Adrenal gland (tissue), 5 donors: ENCODE results near the gene KIF26A.

Experiments used
- POLR2A ChIP-seq, 2 donors: fragments of 450-650 bp; IDR thresholded peaks; one replicate each; pipeline ENCODE4 v1.6.1; 2017; ENCODE audit warnings: antibody characterized with exemption in 2 of 2, mild to moderate bottlenecking in 2 of 2, moderate library complexity in 1 of 2
- TF ChIP-seq, protein P1 (sequence below), 6 experiments: fragments of 450-650 bp in 4 of 6; fragments of 200-600 bp in 2 of 6; sonication (generic) in 1 of 6; IDR thresholded peaks; 1 replicate in 5 of 6; 2 replicates in 1 of 6; pipeline versions ENCODE4 v1.5.1 to v1.8.0; 2016 to 2021; ENCODE audit warnings: antibody characterized with exemption in 6 of 6, mild to moderate bottlenecking in 2 of 6, moderate library complexity in 1 of 6
- donor health status: DM: no; HTN: no; CAD: no.

DNA sequence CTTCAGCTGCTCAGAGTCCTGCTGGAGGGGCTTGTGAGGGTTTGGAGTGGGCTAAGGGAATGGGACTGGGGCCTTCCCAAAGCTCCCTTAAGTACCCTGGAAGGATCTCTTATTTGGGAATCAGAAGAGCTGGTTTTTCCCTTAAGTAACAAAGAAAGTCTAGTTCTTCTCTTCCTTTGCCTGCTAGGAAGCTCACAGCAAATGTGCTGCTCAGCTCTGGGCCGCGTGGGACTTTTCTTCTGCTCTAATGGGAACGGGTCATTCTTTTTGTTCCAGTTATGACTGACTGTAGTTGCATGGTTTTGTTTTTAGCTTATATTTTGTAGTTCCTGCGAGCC lies 6.0 kb downstream of the KIF26A start:
- TF ChIP-seq POLR2A (IDR thresholded peaks at IDR 0.05) = no peak
- TF ChIP-seq, protein P1, sequence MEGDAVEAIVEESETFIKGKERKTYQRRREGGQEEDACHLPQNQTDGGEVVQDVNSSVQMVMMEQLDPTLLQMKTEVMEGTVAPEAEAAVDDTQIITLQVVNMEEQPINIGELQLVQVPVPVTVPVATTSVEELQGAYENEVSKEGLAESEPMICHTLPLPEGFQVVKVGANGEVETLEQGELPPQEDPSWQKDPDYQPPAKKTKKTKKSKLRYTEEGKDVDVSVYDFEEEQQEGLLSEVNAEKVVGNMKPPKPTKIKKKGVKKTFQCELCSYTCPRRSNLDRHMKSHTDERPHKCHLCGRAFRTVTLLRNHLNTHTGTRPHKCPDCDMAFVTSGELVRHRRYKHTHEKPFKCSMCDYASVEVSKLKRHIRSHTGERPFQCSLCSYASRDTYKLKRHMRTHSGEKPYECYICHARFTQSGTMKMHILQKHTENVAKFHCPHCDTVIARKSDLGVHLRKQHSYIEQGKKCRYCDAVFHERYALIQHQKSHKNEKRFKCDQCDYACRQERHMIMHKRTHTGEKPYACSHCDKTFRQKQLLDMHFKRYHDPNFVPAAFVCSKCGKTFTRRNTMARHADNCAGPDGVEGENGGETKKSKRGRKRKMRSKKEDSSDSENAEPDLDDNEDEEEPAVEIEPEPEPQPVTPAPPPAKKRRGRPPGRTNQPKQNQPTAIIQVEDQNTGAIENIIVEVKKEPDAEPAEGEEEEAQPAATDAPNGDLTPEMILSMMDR (IDR thresholded peaks at IDR 0.05) = no peak
